OCI-LY1 (cell line): Measurements from ENCODE around the gene FHIT.

ENCODE experiments used
- H2AFZ ChIP-seq: fragments of 200-600 bp; sonication (generic), shearing (Covaris generic); 2 replicates; pipeline ENCODE4 v1.6.0; 2014; ENCODE audit warnings: antibody characterized with exemption, mild to moderate bottlenecking, low read length
- H3F3A ChIP-seq: fragments of 200-600 bp; sonication (generic), shearing (Covaris generic); 2 replicates; pipeline ENCODE4 v1.6.0; 2014; ENCODE audit warnings: mild to moderate bottlenecking, antibody characterized with exemption, low read length, moderate library complexity; ENCODE audit not compliant: insufficient read depth
- H3K27ac ChIP-seq: fragments of 200-600 bp; sonication (generic); 2 replicates; pipeline ENCODE4 v1.5.1; 2014; ENCODE audit warnings: low read length, mixed run types, mild to moderate bottlenecking, low read depth; ENCODE audit not compliant: poor library complexity, severe bottlenecking
- H3K27me3 ChIP-seq: fragments of 200-600 bp; sonication (generic); 2 replicates; pipeline ENCODE4 v1.6.0; 2014; ENCODE audit warnings: antibody characterized with exemption, mild to moderate bottlenecking, low read length, moderate library complexity; ENCODE audit not compliant: insufficient read depth
- H3K36me3 ChIP-seq: fragments of 200-600 bp; sonication (generic); 2 replicates; pipeline ENCODE4 v1.6.1; 2014; ENCODE audit warnings: mild to moderate bottlenecking, antibody characterized with exemption, low read length, moderate library complexity, mixed read lengths; ENCODE audit not compliant: insufficient read depth
- H3K4me1 ChIP-seq: fragments of 200-600 bp; sonication (generic); 2 replicates; pipeline ENCODE4 v1.5.1; 2014; ENCODE audit warnings: mild to moderate bottlenecking, low read length, moderate library complexity; ENCODE audit not compliant: insufficient read depth, severe bottlenecking
- H3K4me2 ChIP-seq: fragments of 200-600 bp; sonication (generic), shearing (Covaris generic); 2 replicates; pipeline ENCODE4 v1.6.1; 2014; ENCODE audit warnings: low read length
- H3K4me3 ChIP-seq: fragments of 200-600 bp; sonication (generic); 2 replicates; pipeline ENCODE4 v1.5.1; 2014; ENCODE audit warnings: low read length, low read depth, mild to moderate bottlenecking, mixed read lengths; ENCODE audit not compliant: poor library complexity, severe bottlenecking
- H3K79me2 ChIP-seq: fragments of 200-600 bp; shearing (Covaris generic); 2 replicates; pipeline ENCODE4 v1.6.1; 2016; ENCODE audit warnings: mixed run types, low read length, mixed read lengths; ENCODE audit not compliant: insufficient read depth
- H3K9ac ChIP-seq: fragments of 200-600 bp; sonication (generic), shearing (Covaris generic); 2 replicates; pipeline ENCODE4 v1.6.1; 2014; ENCODE audit warnings: mild to moderate bottlenecking, low read length, mixed read lengths
- H3K9me2 ChIP-seq: fragments of 200-600 bp; sonication (generic), shearing (Covaris generic); 2 replicates; pipeline ENCODE4 v1.6.1; 2014; ENCODE audit warnings: low read depth, mild to moderate bottlenecking, low read length, mixed read lengths
- H3K9me3 ChIP-seq: fragments of 200-600 bp; shearing (Covaris generic); 2 replicates; pipeline ENCODE4 v1.6.1; 2014; ENCODE audit warnings: low read length, mixed read lengths
- H4K20me1 ChIP-seq: fragments of 200-600 bp; sonication (generic), shearing (Covaris generic); 2 replicates; pipeline ENCODE4 v1.6.0; 2016; ENCODE audit warnings: mild to moderate bottlenecking, low read length; ENCODE audit not compliant: insufficient read depth
- CTCF ChIP-seq: fragments of 200-600 bp; sonication (generic), shearing (Covaris generic); IDR thresholded peaks from 2 replicates; pipeline ENCODE4 v1.5.1; 2017; ENCODE audit warnings: mild to moderate bottlenecking, antibody characterized with exemption, low read length, moderate library complexity, mixed read lengths
- EZH2 ChIP-seq: fragments of 200-600 bp; sonication (generic), shearing (Covaris generic); IDR thresholded peaks from 2 replicates; pipeline ENCODE4 v1.8.0; 2017; ENCODE audit warnings: borderline replicate concordance, mixed run types, mild to moderate bottlenecking, antibody characterized with exemption, low read length, moderate library complexity, mixed read lengths

The FHIT gene

GRCh38 chr3:59832241-59832640 is 1419.0 kb downstream of the FHIT start:
- no peaks in the 10 kb centered on the region for H3K9me2 ChIP-seq
- no peaks in the 10 kb centered on the region for H3K27me3 ChIP-seq
- no peaks in the 10 kb centered on the region for H3F3A ChIP-seq
- H3K79me2 ChIP-seq, result no peaks in the 10 kb centered on the region
- TF ChIP-seq EZH2 (no peak), CTCF (no peak)
- H3K4me1 ChIP-seq, result no peaks in the 10 kb centered on the region
- no peak overlapping the region for H3K4me2 ChIP-seq
- H3K9me3 ChIP-seq, result no peaks in the 10 kb centered on the region
- no peaks in the 10 kb centered on the region for H4K20me1 ChIP-seq
- H2AFZ ChIP-seq, result no peak overlapping the region
- no peak overlapping the region for H3K4me3 ChIP-seq
- no peak overlapping the region for H3K27ac ChIP-seq
- H3K36me3 ChIP-seq, result no peaks in the 10 kb centered on the region
- no peak overlapping the region for H3K9ac ChIP-seq

GRCh38 chr3:59831394-59831793 is 1419.9 kb downstream of the FHIT start:
- H3K4me2 ChIP-seq, result no peak overlapping the region

GRCh38 chr3:59829527-59829926 is 1421.7 kb downstream of the FHIT start:
- H3K4me2 ChIP-seq, result no peak overlapping the region
- H3K4me1 ChIP-seq, result no peaks in the 10 kb centered on the region
- no peaks in the 10 kb centered on the region for H3K79me2 ChIP-seq
- no peaks in the 10 kb centered on the region for H3K9me2 ChIP-seq
- no peak overlapping the region for H2AFZ ChIP-seq
- H3K27ac ChIP-seq, result no peak overlapping the region
- H3K9ac ChIP-seq, result no peak overlapping the region
- H3F3A ChIP-seq, result no peaks in the 10 kb centered on the region
- no peaks in the 10 kb centered on the region for H3K9me3 ChIP-seq
- H3K4me3 ChIP-seq, result no peak overlapping the region
- no peaks in the 10 kb centered on the region for H4K20me1 ChIP-seq
- no peak for TF ChIP-seq CTCF
- no peak for TF ChIP-seq EZH2
- H3K27me3 ChIP-seq, result no peaks in the 10 kb centered on the region
- H3K36me3 ChIP-seq, result no peaks in the 10 kb centered on the region

More at GRCh38 chr3:59831394-59831793, 1419.9 kb downstream of the FHIT start:
- H3K9ac ChIP-seq, result no peak overlapping the region
- H3K79me2 ChIP-seq, result no peaks in the 10 kb centered on the region
- H3K4me3 ChIP-seq, result no peak overlapping the region
- TF ChIP-seq EZH2, result no peak
- no peak for TF ChIP-seq CTCF
- no peaks in the 10 kb centered on the region for H3K27me3 ChIP-seq
- no peaks in the 10 kb centered on the region for H3F3A ChIP-seq
- H3K27ac ChIP-seq, result no peak overlapping the region
- no peaks in the 10 kb centered on the region for H3K9me3 ChIP-seq
- H3K36me3 ChIP-seq, result no peaks in the 10 kb centered on the region
- no peak overlapping the region for H2AFZ ChIP-seq
- no peaks in the 10 kb centered on the region for H3K4me1 ChIP-seq
- no peaks in the 10 kb centered on the region for H3K9me2 ChIP-seq
- H4K20me1 ChIP-seq, result no peaks in the 10 kb centered on the region
